Measurements from ENCODE around the gene ZSWIM3.
"Not testable (repeated sequence)": the region's sequence is repeated elsewhere in the genome, so short reads cannot be mapped to it uniquely, and the experiment has no call there.

The ZSWIM3 gene

DNA sequence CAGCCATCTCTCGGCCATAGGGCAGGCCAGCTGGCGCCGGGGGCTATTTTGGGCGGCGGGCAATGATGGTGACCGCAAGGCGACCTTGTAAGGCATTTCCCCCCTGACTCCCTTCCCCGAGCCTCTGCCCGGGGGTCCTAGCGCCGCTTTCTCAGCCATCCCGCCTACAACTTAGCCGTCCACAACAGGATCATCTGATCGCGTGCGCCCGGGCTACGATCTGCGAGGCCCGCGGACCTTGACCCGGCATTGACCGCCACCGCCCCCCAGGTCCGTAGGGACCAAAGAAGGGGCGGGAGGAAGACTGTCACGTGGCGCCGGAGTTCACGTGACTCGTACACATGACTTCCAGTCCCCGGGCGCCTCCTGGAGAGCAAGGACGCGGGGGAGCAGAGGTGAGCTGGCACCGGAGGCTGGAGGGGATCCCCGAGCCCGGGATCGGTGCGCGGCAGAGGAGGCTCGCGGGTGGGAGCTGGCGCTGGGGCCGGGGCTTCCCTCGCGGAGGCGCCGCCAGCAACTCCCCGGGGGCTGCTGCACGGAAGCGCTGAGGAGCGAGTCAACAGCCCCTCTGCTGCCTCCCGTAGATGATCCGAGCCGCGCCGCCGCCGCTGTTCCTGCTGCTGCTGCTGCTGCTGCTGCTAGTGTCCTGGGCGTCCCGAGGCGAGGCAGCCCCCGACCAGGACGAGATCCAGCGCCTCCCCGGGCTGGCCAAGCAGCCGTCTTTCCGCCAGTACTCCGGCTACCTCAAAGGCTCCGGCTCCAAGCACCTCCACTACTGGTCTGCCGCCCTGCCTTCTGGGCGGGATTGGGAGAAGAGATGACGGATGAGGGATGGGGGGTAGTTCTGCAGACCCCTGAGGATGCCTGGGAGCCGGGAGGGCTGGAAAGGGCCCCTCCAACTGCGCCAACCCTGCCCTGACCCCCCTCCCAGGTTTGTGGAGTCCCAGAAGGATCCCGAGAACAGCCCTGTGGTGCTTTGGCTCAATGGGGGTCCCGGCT is 33.9 kb downstream of the ZSWIM3 start, which contains the start of the genes CTSA and NEURL2:
Gene CTSA, plus strand, starts transcription at position 351 of the 999 bp plus-strand sequence. Its CDS starts 234 bp downstream, at position 585.
Gene NEURL2, minus strand, starts transcription at position 224 of the 999 bp plus-strand sequence. Its CDS starts 217 bp downstream, at position 7.
- DNase-seq, result peak; percentile 84

DNA sequence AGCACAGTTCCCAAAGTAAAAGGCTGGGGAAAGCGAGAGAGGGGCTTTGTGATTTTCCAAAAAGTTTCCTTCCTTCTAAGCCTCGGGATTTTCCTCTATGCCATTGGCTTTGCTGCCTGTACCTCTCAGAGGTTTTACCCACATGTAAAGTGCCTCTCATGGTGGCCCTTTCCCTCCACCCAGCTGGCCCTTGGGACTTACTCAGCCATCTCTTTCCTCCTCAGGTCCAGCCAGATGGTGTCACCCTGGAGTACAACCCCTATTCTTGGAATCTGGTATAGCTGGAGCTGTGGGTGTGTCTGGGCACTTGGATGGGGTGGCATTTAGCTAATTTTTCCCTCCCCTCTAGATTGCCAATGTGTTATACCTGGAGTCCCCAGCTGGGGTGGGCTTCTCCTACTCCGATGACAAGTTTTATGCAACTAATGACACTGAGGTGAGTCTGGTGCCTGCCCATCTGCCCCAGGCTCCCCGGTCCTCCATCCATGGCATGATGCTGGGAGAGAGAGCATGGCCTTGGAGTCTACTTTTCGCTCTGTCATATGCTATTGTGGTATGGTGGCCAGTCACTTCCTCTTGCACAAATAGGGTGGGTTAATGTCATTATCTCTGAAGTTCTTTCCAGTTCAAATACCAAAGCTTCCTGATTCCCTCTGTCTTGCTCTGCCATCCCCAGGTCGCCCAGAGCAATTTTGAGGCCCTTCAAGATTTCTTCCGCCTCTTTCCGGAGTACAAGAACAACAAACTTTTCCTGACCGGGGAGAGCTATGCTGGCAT is 34.8 kb downstream of the ZSWIM3 start:
- DNase-seq, result no peak

DNA sequence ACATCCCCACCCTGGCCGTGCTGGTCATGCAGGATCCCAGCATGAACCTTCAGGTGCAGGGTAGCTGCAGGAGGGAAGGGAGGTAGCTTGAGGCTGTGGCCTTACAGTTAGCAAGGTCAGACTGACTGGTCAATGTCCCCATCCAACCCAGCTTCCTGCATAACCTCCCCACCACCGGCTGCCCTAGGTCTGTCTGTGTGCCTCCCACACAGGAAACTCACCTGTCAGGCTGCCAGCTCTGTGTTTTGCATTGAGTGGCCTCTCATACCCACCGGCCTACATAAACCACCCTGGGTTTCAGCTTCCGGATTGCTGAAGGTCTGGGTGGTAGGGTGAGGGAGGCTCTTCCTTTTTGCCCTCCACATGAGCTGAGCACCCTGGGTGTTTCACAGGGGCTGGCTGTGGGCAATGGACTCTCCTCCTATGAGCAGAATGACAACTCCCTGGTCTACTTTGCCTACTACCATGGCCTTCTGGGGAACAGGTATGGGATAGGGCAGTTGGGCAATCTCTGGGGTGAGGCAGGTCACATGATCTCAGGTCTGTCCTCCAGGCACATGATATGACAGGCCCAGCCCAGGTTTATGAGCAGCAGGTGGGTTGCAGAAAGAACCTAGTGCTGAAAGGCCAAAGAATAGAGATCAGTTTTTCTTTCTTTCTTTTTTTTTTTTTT is 35.5 kb downstream of the ZSWIM3 start:
- peak; percentile 35 for DNase-seq

DNA sequence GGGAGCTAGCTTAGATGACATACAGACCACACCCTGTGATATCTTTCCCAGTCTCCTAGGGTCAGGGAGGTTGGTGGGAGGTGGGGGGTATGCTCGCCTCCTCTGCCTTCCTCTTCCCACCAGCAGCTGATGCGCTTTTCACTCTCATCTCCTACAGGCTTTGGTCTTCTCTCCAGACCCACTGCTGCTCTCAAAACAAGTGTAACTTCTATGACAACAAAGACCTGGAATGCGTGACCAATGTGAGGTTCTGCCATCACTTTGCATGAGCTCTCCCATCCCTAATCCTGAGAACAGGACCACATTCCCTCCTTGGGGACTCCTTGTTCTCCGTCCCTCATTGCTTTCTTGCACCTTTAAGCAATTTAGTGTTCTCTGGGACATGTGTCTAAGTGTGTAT is 36.4 kb downstream of the ZSWIM3 start:
- no peak for DNase-seq

DNA sequence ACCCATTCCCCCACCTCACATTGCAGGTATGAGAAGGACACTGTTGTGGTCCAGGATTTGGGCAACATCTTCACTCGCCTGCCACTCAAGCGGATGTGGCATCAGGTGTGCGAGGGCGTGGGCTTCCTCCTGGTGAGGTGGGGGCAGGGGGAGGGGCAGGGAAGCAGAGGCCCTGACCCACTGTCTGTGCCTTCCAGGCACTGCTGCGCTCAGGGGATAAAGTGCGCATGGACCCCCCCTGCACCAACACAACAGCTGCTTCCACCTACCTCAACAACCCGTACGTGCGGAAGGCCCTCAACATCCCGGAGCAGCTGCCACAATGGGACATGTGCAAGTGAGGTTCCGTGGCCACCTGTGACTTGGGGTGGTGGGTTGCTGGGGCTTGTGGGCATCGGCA is 37.4 kb downstream of the ZSWIM3 start:
- DNase-seq, result no peak

DNA sequence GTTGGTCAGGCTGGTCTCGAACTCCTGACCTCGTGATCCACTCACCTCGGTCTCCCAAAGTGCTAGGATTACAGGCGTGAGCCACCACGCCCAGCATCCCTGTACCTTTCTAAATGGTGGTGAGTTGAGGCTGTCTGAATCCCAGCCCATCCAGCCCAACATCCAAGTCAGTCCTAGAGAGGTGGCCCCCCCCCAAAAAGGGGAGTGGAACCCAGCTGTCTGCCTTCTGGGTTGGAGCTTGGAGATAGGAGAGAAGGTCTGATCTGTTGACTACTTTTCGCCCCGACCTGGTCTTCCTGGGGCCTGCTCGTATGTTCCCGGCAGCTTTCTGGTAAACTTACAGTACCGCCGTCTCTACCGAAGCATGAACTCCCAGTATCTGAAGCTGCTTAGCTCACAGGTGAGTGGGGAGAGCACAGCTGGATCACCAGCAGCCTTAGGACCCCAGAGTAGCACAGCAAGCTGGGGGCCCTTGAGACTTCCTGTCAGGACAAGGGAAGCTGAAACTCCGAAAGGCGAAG is 39.3 kb downstream of the ZSWIM3 start:
- DNase-seq, result no peak

DNA sequence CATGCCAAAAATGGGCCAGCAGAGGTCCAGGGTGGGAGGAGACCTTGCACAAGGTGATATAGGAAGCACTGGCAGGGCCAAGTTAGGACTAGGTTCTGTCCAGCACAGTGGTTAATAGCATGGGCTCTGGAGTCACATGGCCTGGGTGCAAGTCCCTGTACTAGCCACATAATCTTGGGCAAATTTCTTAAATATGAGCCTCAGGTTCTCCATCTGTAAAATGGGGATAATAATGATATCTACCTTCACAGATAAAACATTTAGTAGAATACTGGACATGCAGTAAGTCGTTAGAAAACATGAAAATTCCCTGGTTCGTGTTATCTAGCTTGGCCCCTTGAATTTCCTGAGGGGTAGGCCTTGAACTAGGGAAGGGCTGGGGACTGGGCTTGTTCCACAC is 39.9 kb downstream of the ZSWIM3 start:
- no peak for DNase-seq

DNA sequence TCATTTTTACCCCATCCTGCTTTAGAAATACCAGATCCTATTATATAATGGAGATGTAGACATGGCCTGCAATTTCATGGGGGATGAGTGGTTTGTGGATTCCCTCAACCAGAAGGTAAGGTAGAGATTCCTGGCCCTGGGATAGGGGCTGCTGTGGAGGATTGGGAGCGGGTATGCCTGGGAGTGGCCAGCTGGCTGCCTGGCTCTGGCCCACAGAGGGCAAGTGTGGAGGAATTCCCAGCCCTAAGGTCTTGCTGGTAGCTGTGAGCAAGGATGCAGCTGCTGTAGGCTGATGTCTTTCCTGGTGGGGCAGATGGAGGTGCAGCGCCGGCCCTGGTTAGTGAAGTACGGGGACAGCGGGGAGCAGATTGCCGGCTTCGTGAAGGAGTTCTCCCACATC is 40.3 kb downstream of the ZSWIM3 start:
- no peak for DNase-seq

DNA sequence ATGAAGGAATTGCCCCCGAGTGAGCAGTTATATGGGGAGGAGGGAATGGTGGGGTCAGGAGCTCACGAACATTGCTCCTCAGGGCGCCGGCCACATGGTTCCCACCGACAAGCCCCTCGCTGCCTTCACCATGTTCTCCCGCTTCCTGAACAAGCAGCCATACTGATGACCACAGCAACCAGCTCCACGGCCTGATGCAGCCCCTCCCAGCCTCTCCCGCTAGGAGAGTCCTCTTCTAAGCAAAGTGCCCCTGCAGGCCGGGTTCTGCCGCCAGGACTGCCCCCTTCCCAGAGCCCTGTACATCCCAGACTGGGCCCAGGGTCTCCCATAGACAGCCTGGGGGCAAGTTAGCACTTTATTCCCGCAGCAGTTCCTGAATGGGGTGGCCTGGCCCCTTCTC is 40.9 kb downstream of the ZSWIM3 start:
- DNase-seq, result no peak

DNA sequence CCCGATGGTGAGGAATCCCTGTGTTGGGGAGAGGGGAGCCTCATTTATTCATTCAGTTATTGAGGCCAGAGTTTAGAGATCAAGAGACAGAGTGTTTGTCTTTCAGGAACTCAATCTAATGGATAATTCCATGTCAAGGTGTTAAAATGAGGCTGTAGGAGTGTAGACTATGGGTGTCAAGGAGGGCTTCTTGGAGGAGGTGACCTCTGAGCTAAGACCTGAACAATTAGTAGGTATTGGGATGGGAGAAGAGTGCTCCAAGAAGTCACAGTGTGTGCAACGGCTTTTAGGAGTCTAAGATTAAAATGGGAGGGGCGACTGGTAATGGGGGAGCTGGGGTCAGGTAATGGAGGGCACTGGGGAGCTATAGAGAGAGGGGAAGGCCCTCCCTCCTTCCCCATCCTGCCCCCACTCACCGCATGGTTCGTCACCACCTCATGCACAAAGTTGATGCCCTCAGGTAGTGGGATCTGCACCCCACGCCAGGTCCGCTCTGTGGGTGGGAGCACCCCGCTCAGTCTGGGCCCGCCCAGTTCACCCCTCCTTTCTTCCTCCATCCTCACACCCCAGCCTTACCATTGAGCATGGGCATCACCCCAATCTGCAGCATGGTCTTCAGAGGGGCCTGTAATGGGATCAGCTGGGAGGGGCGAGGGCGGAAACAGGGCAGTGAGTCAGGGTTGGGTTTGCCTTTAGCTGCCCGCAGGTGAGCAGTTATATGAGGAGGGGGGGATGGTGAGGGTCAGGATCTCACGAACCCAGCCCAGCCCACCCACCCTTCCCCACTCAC is 41.8 kb downstream of the ZSWIM3 start:
- no peak for DNase-seq

DNA sequence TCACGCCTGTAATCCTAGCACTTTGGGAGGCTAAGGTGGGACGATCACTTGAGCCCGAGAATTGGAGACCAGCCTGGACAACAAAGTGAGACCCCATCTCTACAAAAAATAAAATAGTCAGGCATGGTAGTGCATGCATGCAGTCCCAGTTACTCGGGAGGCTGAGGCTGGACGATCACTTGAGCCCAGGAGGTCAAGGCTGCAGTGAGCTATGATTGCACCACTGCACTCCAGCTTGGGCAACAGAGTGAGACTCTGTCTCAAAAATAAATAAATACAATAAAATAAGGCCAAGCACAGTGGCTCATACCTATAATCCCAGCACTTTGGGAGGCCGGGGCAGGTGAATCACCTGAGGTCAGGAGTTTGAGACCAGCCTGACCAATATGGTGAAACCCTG is 43.9 kb downstream of the ZSWIM3 start:
- not testable (repeated sequence) for DNase-seq

DNA sequence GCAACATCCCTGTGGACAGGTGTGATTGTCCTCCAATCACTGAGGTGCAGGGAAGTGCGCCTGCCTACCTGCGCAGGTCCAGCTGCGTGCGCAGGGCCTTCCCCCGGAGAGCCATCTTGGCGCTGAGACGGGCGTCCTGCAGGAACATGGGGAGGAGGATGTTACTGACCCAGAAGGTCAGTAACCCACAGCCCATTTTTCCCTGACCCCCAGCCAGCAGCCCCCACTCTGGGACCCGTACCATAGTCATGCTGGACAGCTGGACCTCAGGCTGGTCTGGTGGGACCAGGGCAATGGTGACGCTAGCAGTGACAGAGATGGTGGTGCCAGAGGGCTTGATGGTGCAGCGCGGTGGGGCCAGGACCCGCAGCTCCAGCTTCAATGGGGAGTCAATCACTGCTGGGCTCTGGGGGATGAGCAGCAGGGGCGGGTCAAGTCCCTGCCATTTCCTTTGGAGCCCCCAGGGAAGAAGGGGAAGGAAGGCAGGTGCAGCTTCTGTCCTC is 44.8 kb downstream of the ZSWIM3 start:
- no peak for DNase-seq

DNA sequence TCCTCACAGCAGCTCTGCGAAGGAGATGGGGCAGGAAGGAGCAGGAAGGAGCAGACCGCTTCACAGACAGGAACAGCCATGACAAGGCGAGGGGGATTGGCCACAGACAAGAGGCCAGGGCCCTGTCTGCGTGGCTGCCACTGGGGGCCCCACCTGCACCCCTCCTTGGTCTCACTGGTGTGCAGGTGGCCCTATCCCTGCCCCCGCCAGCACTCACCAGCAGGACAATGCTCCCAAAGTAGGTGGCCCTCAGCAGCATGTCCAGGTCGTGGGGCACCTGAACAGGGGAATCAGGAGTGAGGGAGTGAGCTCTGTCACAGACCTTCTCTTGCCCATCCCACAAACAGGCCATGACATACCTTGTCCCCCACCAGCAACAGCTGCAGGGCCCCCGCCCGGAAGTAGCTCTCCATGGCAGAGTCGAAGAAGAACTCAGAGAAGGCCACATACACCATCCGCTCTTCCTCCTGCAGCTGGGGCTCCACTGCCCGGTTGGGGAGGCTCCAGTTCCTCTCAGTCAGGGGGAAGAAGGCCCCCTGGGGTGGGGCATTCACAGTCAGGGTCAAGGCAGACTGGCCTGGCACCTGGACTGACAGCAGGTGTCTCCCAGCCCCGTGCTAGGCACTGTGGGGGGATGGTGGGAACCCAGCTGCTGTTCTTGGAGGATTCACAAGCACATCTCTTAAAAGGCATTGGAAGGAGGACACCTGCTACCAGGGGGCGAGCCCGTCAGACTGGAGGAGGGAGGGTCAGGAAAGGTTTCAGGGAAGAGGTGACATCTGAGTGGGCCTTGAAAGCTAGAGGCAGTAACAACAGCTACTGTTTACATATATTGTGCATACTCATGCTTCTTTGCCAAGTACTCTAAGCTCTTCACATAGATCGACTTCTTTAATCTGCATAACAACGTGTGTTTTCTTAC is 47.4 kb downstream of the ZSWIM3 start:
- no peak for DNase-seq

DNA sequence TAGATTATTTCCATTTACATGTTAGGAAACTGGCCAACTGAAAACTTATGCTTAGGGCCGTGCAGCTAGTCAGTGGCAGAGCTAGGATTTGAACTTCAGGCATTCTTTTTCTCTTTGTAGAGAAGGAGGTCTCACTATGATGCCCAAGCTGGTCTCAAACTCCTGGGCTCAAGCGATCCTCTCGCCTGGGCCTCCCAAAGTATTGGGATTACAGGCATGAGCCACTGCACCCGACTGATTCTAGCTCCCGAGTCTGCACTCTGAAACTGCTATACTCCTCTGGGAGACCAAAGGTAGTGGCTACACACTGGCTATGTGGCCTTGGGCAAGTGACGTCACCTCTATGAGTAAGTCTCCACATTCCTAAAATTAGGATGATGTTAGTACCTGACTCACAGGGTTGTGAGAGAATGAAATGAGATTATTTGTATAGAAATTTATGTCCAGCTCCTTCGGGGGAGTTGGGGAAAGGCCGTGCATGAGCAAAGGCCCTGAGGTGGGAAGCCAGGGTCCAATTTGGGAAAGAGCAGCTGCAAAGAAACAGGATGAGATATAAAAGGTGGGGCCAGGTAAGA is 48.2 kb downstream of the ZSWIM3 start:
- DNase-seq, result no peak

DNA sequence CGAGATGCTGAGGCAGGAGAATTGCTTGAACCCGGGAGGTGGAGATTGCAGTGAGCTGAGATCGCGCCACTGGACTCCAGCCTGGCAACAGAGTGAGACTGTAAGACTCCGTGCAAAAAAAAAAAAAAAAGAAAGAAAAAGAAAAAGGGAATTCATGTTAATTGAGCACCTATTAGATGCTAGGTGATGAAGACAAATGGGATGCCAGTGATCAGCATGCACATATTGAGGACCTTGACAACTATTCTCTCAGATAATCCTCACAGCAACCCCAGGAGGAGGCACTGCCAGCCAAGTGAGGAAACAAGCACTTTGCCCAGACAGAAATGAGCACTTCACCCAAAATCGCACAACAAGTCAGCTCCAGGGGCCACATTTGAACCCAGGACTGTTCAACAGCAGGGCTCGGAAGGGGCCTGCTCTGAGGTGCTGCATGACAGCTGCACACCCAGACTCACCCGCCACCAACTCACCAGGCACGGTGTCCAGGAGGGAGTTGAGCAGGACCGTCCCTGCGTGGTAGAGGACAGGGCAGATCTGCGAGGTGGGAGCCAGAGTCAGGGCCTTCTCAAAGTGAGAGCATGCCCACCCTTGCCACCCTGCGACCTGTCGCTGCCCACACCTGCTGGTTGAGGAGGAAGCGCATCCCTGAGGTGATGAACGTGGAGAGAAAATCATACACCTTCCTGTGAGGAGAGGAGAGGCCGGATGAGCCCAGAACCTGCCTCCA is 50.0 kb downstream of the ZSWIM3 start:
- no peak for DNase-seq

DNA sequence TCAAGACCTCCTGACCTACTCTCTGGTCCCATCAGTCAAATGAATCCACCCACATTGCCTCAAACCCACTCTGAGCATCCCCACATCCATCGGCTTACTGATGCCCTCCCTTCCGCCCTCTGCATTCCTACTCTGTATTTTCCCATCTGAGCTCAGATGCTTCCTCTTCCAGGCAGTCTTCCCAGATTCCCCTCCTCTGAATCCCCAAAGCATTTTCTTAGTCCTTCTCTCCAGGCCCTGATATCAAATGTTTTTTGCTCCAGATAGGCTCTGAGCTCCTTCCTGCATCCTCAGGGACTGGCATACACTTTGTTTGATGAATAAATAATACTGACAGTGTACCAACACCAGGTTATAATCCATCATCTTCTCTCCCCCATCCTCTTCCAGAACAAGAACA is 50.7 kb downstream of the ZSWIM3 start:
- no peak for DNase-seq

DNA sequence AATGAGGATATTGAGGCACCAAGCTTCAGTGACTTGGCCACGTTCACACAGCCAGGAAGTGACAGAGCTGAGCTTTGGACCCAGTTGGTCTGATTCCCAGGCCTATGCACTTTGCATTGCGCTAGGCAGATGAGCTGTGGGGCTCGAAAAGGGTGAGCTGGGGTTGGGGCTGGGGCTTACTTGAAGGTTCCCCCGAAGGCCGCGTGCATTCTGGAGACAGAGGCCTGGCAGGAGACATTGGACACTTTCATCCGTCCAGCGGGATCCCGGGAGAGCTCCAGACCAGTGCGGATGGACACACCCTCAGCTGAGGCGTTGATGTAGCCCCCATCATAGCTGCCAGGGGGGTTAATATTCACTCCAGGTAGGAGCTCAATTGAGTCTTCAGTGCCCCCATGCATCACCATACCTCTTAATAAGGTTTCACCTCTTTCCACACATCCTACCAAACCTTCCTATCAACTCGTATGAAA is 52.0 kb downstream of the ZSWIM3 start:
- no peak for DNase-seq

DNA sequence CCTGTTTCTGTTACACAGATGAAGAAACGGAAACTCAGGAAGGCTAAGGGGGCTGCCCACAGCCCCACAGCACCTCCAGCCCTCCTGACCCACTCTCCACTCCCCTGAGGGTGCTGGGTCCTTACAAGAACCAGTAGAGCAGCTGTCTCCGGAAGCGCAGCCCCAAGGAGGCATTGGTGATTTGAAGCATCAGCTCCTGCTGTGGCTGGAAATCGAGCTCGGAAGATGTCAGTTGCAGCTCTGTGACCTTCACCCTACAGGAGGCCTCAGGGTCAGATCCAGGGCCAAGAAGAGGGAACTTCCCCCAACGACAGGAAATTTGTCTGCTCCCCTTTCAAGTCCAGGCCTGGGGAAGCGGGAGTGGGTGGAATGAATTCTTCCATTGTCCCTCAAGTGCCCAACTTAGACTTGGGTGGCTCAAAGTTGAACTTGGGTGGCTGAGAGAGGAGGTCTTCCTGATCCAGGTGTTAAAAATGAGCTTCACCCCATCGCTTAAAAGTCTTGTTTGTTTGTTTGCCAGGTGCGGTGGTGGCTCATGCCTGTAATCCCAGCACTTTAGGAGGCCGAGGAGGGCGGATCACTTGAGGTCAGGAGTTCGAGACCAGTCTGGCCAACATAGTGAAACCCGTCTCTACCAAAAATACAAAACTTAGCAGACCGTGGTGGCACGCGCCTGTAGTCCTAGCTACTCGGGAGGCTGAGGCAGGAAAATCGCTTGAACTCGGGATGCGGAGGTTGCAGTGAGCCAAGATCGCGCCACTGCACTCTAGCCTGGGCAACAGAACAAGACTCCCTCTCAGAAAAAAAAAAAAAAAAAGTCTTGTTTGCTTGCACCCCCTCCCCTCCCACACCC is 52.6 kb downstream of the ZSWIM3 start:
- no peak for DNase-seq

Measured in CD4-positive, alpha-beta T cell treated with Interleukin-17A for 1 hour (primary cell).